HG03342 (cell line): ENCODE measurements around the gene OBSCN.
"Not testable (repeated sequence)": the region's sequence is repeated elsewhere in the genome, so short reads cannot be mapped to it uniquely, and the experiment has no call there.

ENCODE experiments used
- ATAC-seq: cut with Tn5 transposase; IDR thresholded peaks from one replicate; pipeline ENCODE4 v1.9.1; 2021; ENCODE audit warnings: mild to moderate bottlenecking, moderate library complexity; ENCODE audit not compliant: unreplicated experiment

Gene OBSCN

GRCh38 chr1:228169345-228169744, 38.5 kb upstream of the OBSCN start:
- ATAC-seq = no peak

- no peak for ATAC-seq
Observed at GRCh38 chr1:228170666-228171065, 37.2 kb upstream of the OBSCN start.

DNA sequence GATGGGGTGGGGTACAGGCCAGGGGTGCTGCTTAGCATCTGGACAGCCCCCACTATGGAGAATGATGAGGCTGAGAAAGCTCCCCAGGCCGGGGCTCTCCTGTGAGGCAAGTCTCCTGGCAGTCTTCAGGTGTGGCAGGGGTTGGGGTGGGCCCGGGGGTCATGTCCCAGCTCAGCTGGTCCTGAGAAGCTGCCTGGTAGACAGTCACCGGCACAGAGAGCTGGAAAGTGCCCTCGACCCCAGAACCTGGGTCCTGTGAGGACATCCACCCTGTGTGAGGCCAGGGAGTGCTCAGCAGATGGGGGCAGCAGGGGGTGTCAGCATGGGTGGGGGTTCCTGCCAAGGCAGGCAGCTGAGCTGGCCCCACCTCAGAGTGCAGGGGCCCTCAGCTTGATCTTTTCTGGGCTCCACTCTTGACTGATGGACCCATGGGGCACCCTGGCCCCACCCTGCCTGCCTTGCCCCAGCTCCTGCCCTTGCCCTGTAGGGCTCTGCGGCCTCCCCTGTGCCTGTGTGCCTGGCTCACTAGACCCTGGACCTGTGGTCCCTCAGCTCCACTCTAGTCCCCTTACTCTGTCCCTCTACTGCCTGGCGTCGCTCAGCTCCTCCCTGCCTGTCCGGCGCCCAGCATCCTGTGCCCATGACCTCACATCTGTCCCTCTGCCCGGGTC, 36.5 kb upstream of the OBSCN start:
- no peak for ATAC-seq

DNA sequence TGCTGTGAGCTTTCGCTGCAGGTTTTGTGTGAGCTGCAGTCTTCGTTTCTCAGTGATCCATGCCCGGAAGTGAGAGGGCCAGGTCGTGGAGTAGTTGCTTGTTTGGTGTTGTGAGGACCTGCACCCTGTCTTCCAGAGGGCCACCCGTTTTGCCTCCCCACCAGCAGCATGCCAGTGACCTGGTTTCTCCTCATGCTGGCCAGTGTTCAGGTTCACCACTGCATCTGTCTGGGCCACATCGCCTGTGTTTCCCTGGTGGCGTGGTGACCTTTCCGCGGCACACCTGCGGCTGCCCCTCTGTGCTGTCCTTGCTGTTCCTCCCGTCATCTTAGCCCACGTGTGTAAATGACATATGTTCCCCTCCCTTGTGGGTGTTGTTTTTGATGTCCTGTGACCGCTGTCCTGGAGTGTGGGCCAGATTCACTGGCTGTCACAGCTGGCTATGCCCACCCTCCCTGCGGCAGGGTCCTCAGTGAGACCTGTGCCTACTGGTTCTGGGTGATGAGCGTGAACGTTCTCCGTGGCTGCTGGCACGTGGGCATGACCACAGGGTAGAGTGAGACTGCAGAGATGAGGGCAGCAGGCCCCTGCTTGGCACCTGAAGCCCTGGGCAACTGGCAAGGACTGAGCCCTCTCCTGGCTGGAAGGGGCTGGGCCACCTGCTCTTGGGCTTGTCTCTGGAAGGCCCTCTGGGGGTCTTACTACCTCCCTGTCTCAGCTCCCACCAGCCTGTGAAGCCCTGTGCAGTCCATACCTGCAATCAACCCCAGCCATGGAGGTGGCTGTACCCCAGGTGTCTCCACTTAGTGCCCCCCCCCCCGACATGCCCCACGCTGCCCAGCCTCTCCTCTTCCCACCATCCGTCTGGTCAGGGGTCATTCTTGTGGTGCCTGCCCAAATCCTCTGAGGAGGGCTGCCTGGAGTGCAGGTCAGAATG, 35.0 kb upstream of the OBSCN start:
- ATAC-seq = no peak

- ATAC-seq = not testable (repeated sequence)
Observed at GRCh38 chr1:228173528-228174481, 34.0 kb upstream of the OBSCN start.

DNA sequence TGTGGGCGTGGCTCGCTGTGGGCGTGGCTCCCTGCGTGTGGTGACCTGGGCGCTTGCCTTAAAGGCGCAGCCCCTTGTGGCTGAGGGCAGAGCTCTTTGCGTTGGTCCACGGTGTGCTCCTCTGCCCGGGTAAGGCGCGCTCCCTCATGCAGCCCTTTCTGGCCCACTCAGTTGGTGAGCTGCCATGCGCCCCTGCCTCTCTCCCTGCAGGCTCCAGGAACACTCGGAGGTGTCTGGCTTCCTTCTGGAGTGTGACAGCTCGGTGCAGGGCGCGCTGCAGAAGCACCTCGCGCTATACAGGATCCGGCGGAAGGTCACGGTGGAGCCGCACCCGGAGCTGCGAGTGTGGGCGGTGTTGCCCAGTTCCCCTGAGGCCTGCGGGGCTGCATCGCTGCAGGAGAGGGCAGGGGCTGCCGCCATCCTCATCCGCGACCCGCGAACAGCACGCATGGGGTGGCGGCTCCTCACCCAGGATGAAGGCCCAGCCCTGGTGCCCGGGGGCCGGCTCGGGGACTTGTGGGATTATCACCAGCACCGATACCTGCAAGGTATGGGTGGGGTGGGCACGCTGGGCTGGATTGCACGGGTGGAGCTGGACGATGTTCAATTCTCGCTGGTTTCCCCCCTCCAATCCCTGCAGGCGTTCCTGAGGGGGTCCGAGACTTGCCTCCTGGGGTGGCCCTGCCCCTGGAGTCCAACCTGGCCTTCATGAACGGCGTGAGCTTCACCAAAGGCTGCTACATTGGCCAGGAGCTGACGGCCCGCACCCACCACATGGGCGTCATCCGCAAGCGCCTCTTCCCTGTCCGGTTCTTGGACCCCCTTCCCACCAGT, 33.1 kb upstream of the OBSCN start:
- no peak for ATAC-seq

- no peak for ATAC-seq
Observed at GRCh38 chr1:228175316-228176023, 32.4 kb upstream of the OBSCN start.

DNA sequence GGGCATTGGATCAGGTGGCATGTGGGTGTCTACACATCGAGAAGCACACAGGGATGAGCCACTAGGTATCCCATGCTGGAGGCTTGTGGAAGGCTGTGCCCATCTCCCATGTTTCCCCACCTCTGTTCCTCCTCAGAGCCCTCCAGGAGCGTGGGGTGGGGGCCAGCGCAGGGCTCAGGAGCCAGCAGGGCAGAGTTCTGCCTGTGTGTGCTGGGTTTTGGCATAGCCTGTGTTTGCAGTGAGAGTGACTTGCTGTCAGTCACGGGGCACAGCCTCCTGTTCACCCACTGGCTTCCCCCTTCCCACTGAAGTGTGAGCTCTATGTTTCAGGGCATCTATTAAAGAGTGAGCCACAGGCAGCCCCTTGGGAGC, 31.8 kb upstream of the OBSCN start:
- ATAC-seq = no peak

GRCh38 chr1:228176461-228177182, 31.2 kb upstream of the OBSCN start:
- ATAC-seq = no peak

- ATAC-seq = no peak
Observed at GRCh38 chr1:228177183-228177475, 30.7 kb upstream of the OBSCN start.

DNA sequence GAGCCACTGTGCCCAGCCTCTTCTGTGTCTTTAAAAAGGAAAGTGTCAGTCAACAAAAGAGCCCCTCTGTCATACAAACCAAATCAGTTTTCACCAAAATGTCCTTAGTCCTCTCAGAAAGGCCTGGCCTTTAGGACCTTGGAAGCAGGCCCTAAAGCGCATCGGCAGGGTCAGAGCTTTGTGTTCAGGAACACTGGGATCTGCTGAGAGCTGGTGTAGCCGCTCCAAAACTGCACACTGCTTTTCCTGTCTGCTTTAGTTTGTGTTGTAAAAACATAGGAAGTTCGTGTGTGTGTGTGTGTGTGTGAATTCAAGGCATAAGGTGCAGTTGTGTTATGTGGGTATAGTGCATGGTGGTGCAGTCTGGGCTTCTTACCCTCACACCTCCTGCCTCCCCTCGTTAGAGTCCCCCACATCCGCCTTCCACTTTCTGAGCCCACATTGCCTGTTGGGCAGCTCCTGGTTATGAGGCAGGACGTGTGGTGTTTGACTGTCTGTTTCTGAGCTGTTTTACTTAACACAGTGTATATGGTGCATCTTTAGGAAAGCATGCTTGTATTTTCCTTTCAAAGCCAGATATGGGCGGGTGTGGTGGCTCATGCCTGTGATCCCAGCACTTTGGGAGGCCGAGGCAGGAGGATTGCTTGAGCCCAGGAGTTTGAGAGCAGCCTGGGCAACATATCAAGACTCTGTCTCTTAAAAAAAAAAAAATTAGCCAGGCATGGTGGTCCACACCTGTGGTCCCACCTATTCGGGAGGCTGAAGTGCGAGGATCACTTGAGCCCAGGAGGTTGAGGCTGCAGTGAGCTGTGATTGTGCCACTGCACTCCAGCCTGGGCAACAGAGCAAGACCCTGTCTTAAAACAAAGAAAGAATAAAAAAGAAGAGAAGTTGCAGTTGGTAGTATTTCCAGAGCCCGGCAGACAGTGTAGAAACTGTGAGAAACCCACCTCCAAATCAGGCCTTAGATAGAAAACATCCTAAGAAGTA, 29.8 kb upstream of the OBSCN start:
- ATAC-seq = no peak

DNA sequence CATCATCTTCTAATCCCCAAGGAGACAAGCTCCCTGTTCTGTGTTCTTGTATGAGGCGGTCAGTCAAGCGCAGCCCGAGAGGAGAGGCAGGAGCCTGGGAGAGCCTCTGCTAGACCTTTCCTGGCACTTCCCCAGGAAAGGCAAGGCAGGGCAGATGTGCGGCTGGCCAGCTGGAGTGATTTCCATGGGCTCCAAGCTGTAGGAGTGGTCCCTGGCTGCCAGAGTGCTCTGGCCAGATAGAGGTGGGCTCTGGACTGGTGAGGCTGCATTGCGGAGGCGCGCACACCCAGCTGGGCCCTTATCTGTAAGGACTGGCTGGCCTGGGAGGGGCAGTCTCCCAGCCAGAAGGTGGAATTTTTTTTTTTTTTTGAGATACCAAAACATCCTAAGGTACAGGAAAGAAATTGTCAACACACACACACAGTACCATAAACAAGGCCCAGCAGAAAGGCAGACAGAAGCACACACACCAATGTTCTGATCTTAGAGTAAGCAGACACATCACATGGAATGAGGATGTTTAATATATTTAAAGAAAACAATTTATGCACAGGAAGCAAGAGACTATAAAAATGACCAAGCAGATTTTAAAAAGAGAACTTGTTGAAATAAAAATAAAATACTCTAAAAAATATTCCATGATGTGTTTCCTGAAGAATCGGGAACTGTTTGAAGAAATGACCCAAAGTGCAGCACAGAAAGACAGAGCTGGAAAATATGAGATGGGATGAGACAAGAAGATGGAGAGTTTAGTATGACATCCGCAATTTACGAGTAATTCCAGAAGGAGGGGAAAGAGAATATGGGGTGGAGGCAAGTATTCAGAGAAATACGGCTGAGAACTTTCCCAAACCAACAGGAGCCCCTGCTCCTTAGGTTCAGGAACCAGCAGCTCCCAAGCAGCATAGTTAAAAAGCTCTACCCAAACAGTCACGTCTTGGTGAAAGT, 28.8 kb upstream of the OBSCN start:
- ATAC-seq = no peak

DNA sequence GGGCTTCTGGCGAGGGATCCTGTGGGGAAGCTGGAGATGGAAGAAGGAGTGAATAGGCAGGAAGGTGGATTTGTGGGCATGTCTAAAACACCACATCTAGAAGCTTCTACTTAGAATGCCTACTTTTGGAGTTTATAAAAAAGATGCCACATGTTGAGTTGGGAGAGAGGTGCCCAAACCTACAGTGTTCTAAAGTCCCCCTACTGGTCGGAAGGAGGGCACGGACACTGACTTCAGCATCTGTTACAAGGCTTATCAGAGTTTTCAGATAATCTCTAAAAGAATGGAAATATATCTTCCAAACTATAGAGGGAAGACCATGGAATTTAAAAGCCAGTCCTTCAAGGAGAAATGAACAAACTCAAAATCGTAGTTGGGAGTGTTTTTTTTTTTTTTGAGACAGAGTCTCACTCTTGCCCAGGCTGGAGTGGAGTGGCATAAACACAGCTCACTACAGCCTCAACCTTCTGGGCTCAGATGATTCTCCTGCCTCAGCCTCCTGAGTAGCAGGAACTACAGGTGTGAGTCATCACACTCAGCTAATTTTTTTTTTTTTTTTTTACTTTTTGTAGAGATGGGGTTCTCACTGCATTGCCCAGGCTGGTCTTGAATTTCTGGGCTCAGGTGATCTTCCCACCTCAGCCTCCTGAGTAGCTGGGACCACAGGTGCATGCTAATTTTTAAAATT, 27.4 kb upstream of the OBSCN start:
- no peak for ATAC-seq

GRCh38 chr1:228180959-228181644, 26.7 kb upstream of the OBSCN start:
- no peak for ATAC-seq

- no peak for ATAC-seq
Observed at GRCh38 chr1:228181645-228182034, 26.2 kb upstream of the OBSCN start.
